GM13976 (cell line): ENCODE results near the gene NEURL2.

ENCODE experiments used
- DNase-seq: peaks from one replicate; pipeline ENCODE4 v3.0.0; 2012; ENCODE audit warnings: low spot score
- in situ Hi-C: fragments of 300-500 bp; cut with MboI; formaldehyde crosslinking; loops from one replicate; pipeline ENCODE4 v1.12.0; 2022; ENCODE audit warnings: low sequenced_read_pairs, mixed read lengths, inconsistent platforms; ENCODE audit not compliant: unreplicated experiment
- TF ChIP-seq, protein P1 (sequence below): IDR thresholded peaks from 2 replicates; pipeline ENCODE4 v1.5.1; 2012; ENCODE audit warnings: borderline replicate concordance, mild to moderate bottlenecking; ENCODE audit not compliant: insufficient read depth; ENCODE audit errors: extremely low read depth, missing control alignments, control extremely low read depth

Gene NEURL2

DNA sequence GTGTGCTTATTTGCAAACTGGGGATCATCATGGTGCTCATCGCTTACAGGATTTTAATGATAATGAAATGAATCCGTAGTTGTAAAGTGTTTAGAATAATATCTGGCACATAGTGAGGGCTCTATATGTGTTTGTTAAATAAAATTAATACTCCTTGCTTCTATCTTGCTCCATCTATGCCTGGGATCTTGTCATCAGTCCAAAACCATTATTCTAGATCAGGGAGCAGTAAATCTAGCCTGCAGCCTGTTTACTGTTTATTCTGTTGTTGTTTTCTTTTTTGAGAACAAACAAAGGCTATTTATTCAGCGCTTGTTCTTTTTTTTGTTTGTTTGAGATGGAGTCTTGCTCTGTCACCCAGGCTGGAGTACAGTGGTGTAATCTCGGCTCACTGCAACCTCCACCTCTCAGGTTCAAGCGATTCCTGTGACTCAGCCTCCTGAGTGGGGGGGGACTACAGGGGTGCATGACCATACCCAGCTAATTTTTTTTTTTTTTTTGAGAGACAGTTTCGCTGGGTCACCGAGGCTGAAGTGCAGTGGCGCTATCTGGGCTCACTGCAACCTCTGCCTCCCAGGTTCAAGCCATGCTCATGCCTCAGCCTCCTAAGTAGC is 41.9 kb downstream of the NEURL2 start:
- DNase-seq: no peak
- in situ Hi-C loops: no loop called here
- TF ChIP-seq, protein P1, sequence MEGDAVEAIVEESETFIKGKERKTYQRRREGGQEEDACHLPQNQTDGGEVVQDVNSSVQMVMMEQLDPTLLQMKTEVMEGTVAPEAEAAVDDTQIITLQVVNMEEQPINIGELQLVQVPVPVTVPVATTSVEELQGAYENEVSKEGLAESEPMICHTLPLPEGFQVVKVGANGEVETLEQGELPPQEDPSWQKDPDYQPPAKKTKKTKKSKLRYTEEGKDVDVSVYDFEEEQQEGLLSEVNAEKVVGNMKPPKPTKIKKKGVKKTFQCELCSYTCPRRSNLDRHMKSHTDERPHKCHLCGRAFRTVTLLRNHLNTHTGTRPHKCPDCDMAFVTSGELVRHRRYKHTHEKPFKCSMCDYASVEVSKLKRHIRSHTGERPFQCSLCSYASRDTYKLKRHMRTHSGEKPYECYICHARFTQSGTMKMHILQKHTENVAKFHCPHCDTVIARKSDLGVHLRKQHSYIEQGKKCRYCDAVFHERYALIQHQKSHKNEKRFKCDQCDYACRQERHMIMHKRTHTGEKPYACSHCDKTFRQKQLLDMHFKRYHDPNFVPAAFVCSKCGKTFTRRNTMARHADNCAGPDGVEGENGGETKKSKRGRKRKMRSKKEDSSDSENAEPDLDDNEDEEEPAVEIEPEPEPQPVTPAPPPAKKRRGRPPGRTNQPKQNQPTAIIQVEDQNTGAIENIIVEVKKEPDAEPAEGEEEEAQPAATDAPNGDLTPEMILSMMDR: no peak

DNA sequence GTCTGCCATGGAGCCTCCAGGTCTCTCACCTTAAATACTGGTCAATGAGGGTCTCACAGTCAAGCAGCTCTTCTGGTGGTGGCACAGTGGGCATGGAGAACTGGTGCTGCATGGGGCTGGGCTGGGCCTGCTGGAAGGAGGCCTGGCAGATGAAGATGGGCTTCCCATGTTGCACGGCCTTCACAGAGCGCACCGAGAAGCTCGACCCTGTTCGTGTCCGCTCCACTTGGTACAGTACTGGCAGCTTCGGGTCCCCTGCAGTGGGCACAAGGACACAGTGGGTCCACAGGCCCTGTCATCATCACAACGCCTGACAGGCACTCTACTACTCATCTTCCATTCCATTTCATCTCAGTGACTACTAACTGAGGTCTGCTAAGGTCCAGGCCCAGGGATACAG is 42.6 kb downstream of the NEURL2 start:
- DNase-seq: no peak
- TF ChIP-seq, protein P1: no peak
- in situ Hi-C loops: no loop called here

DNA sequence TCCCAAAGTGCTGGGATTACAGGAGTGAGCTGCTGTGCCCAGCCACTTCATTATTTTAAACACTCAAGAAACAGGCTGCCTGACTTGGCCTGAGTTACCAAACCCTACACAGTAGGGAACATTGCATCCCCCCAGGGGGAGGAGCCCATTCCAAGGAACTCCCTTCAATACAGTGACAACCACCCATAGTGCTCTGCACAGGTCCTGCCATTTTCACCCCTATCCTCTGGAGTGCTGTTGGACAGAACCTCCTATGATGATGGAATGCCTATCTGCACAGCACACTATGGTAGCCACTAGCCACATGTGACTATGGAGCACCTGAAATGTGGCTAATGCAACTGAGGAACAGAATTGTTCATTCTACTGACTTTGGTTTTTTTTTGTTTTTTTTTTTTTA is 45.6 kb downstream of the NEURL2 start:
- TF ChIP-seq, protein P1: no peak
- in situ Hi-C loops: no loop called here
- DNase-seq: no peak

DNA sequence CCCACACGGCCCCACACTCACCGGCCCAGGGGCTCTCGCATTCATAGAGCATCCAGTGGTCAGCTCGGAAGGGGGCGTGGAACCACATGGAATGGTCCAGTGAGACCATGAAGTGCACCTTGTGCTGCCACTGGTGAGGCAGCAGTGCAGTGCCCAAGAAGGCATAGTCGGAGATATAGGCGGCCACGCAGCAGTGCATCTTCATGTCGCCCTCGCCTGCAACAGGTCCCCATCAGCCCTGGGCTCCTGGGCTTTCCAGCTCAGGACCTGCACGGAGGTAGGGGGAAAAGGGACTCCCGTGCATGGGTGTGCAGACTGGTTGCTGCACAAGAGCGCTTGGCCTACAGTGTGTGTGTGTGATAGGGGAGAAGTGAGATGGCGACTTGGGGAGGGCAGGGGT is 47.5 kb downstream of the NEURL2 start:
- TF ChIP-seq, protein P1: no peak
- in situ Hi-C loops: no loop called here
- DNase-seq: no peak

DNA sequence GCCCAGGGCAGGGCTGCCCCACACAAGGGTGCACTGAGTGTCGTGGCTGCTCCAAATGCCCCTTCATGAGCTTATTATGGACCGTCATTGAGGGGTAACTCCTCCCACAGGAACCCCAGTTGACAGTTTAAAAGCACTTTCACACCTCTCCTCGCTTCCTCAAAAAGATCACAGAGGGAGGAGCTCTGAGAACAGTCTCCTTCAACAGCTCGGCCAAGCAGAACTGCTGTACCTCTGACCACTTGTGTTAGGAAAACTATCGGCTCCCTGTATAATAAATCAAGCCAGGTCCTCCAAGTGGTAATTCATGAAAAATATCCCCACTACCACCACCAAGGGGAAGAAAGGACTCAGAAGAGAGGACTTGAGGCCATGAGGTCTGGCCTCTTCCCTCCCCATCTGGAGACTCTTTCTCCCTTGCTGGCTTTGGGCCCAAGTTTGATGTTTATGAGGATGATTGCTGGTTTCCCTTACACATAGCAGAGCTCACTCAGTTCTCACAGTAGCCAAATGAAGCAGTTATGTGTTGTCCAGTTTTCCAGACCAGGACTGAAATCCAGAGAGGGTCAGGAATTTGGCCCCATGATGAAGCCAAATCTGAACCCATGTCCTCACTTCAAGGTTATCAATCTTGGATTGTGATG is 48.7 kb downstream of the NEURL2 start:
- DNase-seq: peak; percentile 82
- TF ChIP-seq, protein P1: no peak

GRCh38 chr20:45841407-45842129 is 49.4 kb downstream of the NEURL2 start:
- TF ChIP-seq, protein P1: no peak
- no peak for DNase-seq
- in situ Hi-C loops: no loop called here

More for the DNA sequence above, 48.7 kb downstream of the NEURL2 start:
- in situ Hi-C loops: no loop called here
